AG08396 (cell line): ENCODE results near the gene ANO6.

Experiments
- DNase-seq: peaks from one replicate; pipeline ENCODE4 v3.0.0; 2012; ENCODE audit warnings: low spot score, mixed read lengths

The ANO6 gene

DNA sequence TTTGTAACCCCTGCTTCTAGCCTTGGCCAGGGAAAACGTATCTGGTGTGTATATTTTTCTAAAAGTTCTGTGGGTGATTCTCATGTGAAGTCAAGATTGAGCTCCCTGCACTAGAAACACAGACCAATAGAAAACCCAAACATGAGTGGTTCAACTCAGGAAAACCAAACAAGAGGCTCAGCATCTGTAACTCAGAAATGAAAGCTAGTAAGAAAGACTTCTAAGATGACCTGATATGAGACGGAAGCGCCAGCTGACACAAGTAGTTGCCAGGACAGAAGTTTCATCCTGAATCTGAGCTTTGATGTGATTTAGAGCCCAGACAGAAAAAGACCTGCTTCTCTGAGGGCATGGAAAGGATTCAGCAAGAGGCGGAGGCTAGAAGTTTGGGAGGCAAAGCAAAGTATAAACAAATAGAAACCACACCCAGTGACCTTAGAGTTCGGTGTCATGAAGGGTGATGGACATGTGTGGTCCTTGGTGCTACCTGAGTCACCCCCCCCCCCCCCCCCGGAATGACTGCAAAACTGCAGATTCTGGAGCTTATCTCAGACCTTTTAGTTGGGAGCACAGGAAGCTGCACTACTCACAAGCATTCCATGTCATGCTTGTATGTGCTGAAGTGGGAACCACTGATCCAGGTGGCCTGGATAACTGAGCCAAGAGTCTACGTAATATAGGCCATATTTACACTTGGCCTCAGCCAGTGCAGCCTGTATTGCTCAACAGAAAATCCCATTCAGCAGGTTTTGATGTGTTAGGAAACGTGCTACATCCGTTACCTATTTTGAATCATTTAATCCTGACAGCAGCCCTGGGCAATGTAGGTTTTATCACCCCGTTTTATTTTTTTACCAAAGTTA is 191.3 kb downstream of the ANO6 start:
- peak; percentile 5 for DNase-seq

DNA sequence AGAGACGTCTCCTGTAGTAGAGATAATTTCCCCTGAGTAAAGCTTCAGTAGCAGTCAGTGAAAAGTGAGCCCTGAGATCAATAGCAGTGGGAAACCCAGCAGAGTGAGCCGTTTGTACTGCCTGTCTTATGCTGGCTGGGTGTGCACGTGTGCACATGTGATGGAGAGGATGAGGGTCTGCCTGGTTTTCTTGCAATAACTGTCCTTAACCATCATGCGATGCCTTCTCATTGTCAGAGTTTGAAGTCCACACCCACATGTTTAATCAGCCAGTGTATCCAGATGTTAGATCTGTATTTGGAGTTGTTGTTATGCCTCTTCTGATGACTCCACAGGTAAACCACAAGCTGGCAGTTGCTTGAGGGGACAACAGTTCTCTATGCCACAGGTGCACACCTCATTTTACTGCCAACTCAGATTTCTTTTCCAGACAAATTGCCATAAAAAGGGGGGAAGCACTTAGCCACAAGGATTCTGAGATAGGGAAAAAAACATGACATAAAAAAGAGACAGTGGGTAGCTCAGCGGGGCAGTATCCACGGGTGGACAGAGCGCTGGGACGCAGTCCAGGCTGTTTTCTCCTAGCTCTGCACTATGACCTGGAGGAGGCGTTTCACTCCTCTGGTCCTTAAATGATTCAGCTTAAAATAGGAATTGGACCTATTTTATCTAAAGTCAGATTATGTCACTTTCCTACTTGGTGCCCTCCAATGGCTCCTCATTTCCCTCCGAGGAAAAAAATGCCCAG is 192.3 kb downstream of the ANO6 start:
- DNase-seq = no peak

DNA sequence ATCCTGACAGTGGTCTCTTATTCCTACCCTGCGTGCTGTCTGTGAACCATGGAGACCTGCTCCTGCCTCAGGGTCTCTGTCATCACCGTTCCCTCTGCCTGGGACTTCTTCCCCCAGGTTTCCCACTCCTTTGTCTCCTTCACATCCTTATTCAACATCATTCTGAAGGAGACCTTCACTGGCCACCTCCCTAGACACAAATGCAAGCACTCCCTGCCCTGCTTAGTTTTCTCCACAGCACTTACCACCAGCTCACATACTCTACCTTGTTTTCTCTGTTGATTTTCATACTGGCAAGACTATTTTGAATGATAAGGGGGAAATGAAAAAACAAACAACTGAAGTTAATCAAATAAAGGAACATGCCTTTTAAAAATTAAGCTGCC is 192.8 kb downstream of the ANO6 start:
- no peak for DNase-seq

DNA sequence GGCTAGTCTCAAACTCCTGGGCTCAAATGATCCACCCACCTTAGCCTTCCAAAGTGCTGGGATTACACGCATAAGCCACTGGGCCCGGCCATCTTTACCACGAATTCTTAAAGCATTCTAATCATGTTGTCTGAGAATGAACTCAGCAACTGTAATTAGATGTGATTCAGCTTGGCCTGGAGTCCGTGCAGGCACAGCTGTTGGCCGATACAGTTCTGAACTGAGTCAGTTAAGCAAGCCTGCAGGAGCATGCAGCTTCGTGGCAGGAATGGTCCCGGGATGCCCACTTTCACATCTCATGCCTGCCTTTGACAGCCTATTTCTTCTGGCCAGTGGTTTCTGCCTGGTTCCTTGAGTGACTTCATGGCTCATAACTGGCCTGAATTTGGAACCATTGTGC is 194.1 kb downstream of the ANO6 start:
- peak; percentile 67 for DNase-seq

DNA sequence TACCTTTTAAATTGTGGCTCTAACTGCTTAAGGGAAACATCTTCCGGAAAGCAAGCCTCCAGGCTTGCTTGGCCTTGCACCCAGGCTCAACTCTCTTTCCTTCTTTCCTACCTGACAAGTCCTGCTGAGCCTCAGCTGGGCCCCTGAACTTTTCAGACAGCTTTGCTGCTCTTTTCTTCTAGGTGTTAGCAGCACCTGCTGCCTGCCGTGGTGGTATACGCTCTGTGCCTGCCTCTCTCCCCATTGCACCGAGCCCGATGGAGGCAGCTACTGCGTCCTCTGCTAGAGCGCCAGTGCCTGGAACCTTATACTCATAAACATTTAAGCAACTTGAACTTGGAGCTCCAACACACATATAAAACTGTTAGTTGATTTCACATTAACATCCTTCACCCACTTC is 195.7 kb downstream of the ANO6 start:
- DNase-seq = no peak

DNA sequence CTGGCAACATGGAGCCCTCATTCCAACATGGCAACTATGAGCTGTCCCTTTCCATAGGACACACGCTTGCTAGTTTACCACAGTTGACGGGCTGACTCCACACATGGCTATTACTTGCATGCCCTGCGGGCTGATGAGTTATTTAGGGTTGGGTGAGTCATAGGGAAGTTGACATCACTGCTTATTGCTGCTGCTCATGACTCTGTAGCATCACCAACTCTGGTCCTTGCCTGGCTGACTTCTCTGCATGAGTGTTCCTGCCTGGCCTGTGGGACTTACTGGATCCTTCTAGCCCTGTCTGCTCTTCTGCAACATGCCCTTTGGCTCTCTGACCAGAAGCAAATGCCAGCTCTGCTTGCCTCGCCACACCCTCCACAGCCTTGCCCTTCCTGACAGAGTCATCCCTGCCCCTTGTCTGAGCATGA is 199.5 kb downstream of the ANO6 start:
- DNase-seq = peak; percentile 87

DNA sequence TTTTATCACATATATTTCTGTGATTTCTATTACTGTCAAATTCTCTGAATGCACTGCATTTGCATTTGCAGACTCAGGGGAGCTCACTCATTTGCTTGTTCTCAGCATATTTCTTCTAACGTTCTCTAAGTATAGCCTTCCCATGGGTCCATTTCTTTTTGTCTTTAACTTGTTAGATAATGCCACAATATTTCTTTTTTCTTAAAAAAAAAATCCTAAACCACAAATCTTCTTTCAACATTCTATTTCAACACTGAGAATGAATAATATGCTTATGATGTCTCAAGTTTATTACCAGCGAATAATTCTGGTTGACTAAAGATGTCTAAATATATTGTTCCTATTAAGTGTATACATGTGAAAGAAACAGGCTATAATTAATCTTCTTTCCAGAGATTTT is 200.2 kb downstream of the ANO6 start:
- DNase-seq = no peak

DNA sequence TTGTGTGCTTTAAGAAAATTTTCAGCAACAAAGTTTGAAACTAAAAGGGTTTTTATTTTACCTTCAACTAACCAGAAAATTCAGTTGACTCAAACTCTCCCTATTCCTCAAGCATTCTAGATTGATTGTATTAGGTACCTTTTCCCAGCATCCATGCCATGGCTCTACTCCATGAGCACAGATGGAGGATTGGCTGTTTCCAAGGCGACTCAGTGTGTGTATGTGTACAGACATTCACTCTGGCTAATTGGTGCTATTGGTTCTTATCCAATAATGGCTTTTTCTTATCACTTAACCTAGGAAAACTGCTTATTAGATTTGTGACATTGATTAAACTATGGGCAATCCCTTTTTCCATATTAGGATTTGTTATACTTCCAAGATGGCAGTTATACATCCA is 202.6 kb downstream of the ANO6 start:
- no peak for DNase-seq

DNA sequence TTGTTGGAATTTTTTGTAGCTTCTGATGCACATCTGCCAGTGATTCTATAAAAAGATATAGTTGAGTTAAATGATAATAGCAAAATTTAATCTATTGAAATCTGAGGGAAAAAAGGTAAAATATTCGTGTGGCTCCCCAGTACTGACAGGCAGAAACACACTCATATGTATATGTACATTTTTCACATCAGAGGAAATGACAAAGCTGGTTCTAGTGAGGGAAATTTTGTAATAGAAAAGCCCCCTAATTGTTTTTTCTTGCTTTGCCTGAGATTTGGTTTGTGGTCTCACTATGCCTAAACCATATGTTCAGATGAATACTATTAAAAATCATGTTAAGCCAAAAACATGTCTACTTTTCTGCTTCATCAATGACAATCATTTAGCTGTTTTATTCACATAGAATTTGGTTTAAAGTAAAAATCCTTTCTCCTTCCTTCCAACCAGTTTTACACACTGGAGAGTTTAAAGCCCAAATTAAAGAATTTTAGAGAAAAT is 203.5 kb downstream of the ANO6 start:
- DNase-seq = no peak

DNA sequence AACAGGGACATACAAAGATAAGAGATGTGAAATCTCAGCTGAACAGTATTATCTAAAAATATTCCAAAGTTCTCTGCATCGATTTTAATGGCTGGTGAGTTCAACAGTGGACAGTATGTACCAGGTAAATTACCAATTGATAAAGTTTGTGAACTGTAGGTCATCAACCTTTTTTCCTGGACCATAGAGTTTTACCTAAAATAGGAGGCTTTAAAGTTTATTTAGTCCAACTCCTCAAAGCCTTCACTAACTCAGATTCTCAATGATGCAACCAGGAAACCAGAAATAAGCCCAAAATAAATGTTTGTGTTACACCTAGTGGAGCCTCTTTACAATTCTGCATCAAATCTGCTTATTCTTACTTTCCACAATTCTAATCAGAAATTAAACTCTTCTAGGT is 205.8 kb downstream of the ANO6 start:
- no peak for DNase-seq

DNA sequence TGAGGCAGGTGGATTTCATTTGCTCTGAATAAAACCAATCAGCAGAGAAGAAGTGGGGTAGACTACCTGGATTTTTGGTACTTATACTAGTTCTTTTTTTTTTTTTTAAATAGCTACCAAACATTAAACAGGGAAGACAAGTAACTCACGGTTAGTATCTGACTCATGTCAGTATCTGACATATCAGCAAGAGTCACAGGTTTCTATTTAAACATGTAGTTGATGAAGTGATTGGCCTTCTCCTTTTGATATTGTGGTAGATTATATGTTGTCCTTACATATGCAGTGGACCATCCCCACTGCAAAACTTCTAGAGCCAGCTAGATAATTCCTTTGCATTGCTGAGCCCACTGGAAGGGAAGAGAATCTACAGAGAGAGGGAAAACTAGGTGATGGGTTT is 208.0 kb downstream of the ANO6 start:
- DNase-seq = no peak

DNA sequence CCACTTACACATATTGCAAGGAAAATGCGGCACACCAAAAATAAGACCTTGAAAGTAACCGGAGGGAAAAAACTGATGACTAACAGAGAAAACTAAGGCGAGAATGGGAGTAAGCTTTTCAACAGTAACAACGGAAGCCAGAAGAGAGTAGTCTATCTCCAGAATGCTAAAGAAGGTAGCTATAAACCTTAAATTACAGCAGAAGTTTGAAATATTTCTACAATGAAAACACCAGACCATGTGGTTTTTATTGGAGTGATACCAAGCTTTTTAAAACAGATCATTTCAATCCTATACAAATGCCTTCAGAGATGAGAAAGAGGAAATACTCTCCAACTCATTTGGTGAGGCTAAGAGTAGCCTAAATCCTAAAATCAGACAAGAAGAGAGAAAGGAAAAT is 209.5 kb downstream of the ANO6 start:
- DNase-seq = no peak

DNA sequence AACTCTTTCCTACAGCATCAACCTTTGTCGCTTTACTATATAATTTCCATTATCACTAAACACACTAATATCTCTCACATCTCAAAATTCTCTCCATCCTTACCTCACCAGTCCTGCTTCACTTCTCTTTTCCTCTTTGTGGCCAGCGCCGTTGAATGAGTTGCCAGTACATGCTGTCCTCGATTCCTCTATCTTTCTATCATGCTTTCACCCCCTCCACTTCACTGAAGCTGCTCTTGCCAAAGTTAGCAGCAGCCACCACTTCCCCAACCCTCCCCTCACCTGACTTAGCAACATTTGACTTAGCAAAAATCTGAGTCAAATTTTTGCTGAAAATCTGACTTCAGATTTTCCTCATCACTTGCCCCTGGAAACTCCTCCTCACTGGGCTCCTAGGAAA is 210.4 kb downstream of the ANO6 start:
- DNase-seq = no peak

DNA sequence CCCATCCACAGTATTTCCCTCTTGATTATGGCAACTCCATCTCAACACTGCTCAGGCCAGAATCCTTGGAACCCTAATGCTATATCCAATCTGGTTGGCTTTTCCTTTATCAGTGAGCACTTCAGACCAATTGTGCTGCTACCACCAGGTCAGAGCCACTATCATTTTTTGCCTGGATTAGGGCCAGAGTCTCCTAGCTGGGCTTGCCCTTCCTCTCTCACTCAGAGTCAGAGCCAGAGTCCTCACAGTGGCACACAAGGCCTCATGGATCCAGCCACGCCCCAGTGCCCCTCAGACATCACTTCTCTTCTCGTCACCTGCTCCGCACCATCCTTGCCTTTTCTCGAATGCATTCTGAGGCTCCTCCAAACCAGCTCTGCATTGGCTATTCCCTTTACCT is 211.1 kb downstream of the ANO6 start:
- DNase-seq = no peak

DNA sequence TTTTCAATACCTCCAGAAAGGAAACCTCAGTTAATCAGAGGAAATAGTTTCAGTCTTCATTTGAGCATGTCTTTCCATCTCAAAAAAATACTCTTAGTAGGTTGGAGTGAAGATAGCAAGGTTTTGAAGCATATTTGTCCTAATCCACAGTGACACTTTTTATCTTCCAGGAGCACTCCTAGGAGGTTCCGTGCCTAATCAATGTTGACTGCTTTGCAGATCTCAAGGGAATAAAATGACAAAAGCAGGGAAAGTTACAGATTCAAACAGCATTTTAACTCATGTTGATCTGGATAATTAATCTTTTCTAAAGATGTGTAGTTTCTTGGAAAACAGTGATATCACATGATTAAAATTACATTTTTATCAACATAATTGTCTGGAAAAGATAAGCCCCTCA is 213.9 kb downstream of the ANO6 start:
- no peak for DNase-seq

DNA sequence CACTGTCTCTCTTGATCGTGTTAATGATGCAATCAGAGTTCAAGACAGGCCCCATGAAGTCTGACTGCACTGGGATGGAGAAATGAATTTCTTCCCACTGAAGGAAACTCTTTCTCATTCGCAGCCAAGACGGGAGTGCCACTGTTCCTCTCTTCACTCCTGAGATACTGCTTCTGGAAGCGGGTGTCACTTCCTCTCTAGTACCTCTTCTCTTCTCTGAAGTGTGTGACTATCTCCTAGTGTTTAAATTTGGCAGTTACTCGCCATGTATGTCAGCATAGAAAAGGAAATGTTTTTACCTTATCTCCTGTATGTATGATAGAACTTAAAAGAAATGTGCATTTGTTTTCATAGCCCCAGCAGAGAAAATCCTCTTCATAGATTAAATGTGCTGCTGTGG is 215.2 kb downstream of the ANO6 start:
- no peak for DNase-seq

DNA sequence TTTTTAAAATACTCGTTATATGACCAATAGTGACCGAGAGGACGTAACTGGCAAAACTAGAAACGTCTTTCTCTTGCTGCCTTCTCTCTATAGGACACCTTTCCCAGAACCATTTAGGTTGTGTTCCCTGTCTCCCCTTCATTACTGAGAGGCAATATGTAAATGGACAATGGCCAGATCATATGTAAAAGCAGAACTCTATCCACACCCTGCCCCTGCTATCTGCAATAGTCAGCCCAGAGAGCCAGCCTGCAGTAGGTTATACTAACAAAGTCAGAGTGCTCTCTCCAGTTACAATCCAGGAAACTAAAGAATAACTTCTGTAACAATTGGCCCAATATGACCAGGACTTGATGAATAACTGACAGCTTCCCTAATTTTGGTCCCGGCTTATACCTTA is 216.8 kb downstream of the ANO6 start:
- DNase-seq = no peak

DNA sequence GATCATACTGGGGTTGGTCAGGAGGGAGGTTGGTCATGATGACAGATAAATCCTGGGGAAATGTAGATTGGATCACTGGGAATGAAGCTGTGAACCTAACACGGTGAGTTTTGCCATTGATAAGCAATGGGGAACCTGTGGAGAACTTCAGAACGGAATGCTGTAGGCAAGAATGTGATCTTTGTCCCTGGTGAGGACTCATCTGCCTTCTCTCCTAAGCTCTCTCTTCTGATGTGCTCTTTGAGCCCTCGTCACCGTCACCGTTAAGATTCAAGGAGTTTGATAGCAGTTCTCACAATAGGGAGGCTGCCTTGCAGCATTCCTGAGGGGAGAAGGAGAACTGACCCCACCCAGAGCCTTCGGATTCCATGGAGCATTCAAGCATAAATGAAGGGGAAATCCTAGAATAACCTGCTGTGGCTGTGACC is 217.6 kb downstream of the ANO6 start:
- no peak for DNase-seq

DNA sequence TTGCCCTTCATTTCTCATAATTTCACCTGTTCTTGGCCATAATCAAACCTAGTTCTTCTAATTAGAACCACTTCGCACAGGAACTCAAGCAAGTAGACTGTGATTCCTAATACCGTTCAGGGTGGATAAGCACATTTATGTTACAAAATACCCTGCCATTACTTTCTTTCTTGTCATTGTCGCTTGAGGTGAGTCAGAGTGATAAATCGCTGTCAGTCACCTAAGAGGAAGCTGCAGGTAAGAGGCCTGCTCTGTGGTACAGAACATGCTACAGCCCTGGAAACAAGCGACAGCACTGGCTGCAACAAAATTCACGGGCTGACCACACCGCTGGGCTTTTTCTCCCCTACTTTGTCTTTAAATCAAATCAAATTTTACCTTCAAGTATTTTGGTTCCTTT is 218.2 kb downstream of the ANO6 start:
- DNase-seq = no peak

DNA sequence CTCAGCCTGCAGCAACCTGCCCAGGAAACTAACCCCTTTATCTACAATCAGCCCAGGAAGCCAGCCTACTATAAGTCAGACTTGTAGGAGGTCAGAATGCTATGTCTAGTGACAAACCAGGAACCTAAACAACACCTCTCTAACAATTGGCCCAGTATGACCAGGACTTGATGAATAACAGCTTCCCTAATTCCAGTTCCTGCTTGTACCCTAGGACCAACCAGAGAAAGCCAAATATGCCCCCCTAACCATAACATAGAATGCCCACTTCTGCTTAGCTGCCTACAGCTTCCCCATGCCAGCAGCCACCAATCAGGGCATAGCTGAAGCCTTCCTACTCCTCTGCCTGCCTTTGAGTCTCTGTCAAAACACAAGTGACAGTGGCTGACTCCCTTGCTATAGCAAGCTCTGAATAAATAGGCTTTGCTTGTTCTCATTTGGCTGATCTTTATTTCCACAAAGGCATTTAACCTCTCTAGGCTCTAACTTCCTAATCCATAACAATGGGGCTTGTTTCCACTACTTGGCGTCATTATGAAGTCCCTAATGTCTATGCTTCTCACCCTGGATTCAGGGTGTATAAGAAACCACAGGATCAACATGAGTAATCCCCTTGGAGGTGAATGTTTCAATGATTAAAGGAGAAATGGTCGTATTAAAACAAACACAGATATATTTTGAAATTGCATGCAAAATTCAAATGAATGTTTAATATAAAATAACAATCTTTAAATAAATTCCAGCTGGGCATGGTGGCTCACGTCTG is 220.2 kb downstream of the ANO6 start:
- no peak for DNase-seq

DNA sequence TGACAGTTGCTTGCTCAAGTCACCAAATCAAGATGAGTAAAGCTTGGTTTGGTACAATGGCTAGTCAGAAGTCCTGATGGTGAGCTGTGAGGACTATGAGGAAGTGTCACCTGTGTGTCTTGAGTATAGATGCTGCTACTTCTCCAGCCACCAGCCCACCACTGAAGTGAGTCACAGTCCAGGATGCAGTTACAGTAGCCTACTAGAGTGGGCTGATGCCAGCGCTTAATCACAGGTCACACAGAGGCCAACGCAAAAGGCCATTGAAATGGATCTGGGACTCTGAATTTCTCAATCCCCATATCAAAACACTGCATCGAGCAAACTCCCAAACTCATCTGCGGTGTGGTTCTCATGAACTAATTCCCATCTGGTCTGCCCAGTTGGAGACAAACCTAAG is 223.1 kb downstream of the ANO6 start:
- DNase-seq = peak; percentile 6

DNA sequence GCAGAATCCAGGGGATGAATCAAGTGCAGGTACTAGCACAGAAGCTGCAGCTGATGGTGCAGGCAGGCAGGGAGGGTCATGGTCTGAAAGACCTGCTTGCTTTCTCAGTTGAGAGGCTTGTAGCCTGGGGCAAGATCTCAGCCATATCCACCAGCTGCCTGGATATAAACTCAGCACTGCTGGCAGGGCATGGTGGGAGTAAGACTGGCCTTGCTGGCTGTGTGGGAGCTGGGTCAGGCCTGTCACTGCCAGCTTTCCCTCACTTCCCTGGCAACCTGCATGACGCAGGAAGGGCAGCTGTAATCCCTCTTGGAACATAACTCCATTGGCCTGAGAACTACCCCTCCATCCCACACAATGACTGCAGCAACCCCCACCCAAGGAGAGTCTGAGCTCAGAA is 230.1 kb downstream of the ANO6 start:
- DNase-seq = no peak

DNA sequence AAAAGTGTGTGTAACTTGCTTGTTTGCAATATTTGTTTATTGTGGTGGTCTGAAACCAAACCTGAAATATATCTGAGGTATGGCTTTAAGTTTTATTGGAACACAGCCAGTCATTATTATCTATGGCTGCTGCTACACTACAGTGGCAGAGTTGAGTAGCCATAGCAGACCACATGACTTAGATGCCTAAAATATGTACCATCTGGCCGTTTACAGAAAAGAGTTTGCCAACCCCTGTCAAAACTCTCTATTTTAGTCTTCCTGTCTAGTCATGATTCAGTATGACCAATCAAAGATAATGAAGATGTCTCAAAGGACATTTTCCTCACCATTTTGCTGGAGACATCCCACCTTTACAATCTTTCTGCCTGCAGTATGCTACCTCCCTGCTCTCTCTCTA is 242.3 kb downstream of the ANO6 start:
- DNase-seq = no peak
